ENCODE measurements around the gene SLC45A1. TPM values are rescaled to one million over a fixed set of nuclear protein-coding genes. Genes with fewer than 3 reads are reported as not detected.

Gene SLC45A1
- total RNA-seq, result 0.54 and 1.5 TPM in 2 replicates

GRCh38 chr1:8317647-8318381 is at the start of gene SLC45A1:
Gene SLC45A1 (plus strand): TSS chr1:8318114. CDS start chr1:8324330, 6,216 bp downstream.

All from endothelial cell of coronary artery (primary cell).